Left colon (tissue), 2 donors: ENCODE results near the gene CMTM4. TPM values are rescaled to one million over a fixed set of nuclear protein-coding genes. Genes with fewer than 3 reads are reported as not detected.

Source experiments
- total RNA-seq, 2 donors: library from RNA; stranded (reverse); fragmentation: NEBNext Ultra II Directional; extraction: Animal tissue kit (Norgen Biotek cat#: 25700); gene quantifications; one replicate each; pipeline ENCODE4 v1.2.1, GENCODE V29; 2021
- donor health status: DM: no; HTN: no; CAD: no.
- donor health status: DM: yes; HTN: yes; CAD: no.

CMTM4 gene
- total RNA-seq, 2 donors from 2014 or later, result 168 to 172 TPM

Other genes with a start within 250 kb of the CMTM4 start
- 10 to 100 TPM; 14.5 to 19.2 TPM for gene TK2, start 146.6 kb downstream of the CMTM4 start, total RNA-seq
- gene CKLF, start 144.2 kb downstream of the CMTM4 start, total RNA-seq, result 10 to 100 TPM; 27.5 to 31.8 TPM
- 1 to 10 TPM; 3.4 to 4.9 TPM for gene CMTM1, start 130.3 kb downstream of the CMTM4 start, total RNA-seq
- gene CMTM2, start 117.3 kb downstream of the CMTM4 start, total RNA-seq, result not detected
- gene CMTM3, start 92.0 kb downstream of the CMTM4 start, total RNA-seq, result 1 to 10 TPM; 3.4 to 6.7 TPM
- 100 to 1,000 TPM; 165 to 171 TPM for gene DYNC1LI2, start 54.9 kb upstream of the CMTM4 start, total RNA-seq
- gene TERB1, start 104.8 kb upstream of the CMTM4 start, total RNA-seq, result under 1 TPM in 1 of 2 donors, not detected in 1; 0.11 TPM
- gene NAE1, start 134.2 kb upstream of the CMTM4 start, total RNA-seq, result 10 to 100 TPM; 45.7 to 53.2 TPM
- gene CA7, start 147.7 kb upstream of the CMTM4 start, total RNA-seq, result 100 to 1,000 TPM; 157 to 205 TPM
- 10 to 100 TPM; 16.7 to 28.6 TPM for gene PDP2, start 183.8 kb upstream of the CMTM4 start, total RNA-seq
- 1 to 10 TPM in 1 of 2 donors, under 1 TPM in 1; 0.75 to 2.2 TPM for gene CDH16, start 222.1 kb upstream of the CMTM4 start, total RNA-seq
- 1 to 10 TPM; 3.9 to 4.4 TPM for gene RRAD, start 228.8 kb upstream of the CMTM4 start, total RNA-seq
- 100 to 1,000 TPM in 1 of 2 donors, 10 to 100 TPM in 1; 82.7 to 109 TPM for gene CIAO2B, start 237.7 kb upstream of the CMTM4 start, total RNA-seq
- 100 to 1,000 TPM; 566 to 624 TPM for gene CES2, start 238.8 kb upstream of the CMTM4 start, total RNA-seq